ELR (cell line): ENCODE data around the gene MRGPRD.
"Not testable (repeated sequence)": the region's sequence is repeated elsewhere in the genome, so short reads cannot be mapped to it uniquely, and the experiment has no call there.

Experiments
- DNase-seq: peaks from one replicate; pipeline ENCODE4 v3.0.0-alpha.2; 2015; ENCODE audit warnings: low read depth

Gene MRGPRD

GRCh38 chr11:68993546-68993945 lies 12.8 kb upstream of the MRGPRD start:
- DNase-seq: no peak

- no peak for DNase-seq
These were observed 12.0 kb upstream of the MRGPRD start for GRCh38 chr11:68992743-68993255.

- no peak for DNase-seq
These were observed 10.4 kb upstream of the MRGPRD start for GRCh38 chr11:68990995-68991780.

DNA sequence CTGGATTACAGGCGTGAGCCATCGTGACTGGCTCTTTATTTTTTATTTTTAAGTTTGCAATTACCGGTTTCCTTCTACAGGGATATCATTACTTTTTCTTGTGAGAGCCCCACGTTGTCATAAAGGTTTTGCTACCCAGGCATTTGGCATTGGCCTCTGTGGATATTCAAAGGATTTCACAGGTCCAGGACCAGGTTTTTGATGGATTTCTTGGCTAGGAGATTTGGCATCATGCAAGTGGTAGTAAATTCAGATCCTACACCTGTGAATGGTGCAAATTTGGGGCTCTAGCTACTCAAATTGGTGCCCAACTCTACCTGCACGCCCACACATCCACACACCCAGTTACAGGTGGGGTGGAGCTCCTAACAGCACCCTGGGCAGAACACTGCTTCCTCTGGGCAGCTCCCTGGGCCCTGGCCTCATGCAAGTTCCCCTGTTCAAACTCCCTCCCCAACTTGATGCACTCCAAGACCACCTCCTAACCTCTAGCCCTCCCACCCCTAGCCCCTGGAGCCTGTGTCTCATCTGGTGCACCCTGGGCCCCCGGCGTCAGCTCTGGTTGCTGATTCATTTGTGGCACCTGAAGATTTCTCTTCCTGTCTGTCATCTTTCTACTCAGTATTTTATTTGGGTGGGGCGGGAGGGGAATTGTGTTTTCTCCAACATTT lies 9.3 kb upstream of the MRGPRD start:
- no peak for DNase-seq

GRCh38 chr11:68988491-68988890 lies 7.7 kb upstream of the MRGPRD start:
- DNase-seq: no peak

GRCh38 chr11:68987211-68987610 lies 6.4 kb upstream of the MRGPRD start:
- no peak for DNase-seq

- no peak for DNase-seq
These were observed 3.0 kb upstream of the MRGPRD start for GRCh38 chr11:68983801-68984200.

GRCh38 chr11:68982134-68982533 lies 1.3 kb upstream of the MRGPRD start:
- DNase-seq: no peak

DNA sequence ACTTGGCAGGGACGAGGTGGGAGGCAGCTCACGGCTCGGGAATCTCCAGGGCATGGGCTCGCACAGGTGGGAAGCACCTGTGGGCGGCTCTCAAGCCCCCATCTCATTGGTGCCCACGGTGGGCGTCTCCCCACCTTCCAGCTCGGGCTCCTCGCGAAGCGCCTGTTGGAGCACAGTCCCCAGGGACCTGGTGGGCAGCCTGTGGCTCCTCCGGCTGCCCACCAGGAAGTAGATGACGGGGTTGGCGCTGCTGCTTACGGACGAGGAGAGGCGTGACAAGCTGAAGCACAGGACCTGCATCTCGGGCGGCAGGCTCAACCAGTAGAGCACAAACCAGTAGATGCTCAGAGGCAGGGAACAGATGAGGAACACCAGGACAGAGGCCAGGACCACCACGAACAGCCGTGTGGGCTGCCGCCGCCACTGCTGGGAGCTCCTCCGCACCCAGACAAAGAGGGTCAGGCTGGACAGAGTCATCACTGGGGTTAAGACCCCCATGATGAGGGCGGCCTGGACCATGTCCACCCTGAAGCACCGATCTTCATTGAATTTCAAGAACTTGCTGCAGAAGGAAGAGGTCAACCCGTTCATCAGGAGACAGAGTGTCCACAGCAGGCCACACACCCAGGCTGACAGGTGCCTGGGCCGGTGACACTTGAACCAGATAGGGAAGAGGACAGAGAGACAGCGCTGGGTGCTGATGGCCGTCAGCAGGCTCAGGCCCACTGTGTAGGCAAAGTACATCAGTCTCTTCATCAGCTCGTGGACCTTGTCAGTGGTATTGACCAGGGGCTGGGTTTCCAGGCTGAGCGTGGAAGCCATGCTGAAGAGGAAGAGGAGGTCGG lies 633 bp downstream of the MRGPRD start:
- no peak for DNase-seq

DNA sequence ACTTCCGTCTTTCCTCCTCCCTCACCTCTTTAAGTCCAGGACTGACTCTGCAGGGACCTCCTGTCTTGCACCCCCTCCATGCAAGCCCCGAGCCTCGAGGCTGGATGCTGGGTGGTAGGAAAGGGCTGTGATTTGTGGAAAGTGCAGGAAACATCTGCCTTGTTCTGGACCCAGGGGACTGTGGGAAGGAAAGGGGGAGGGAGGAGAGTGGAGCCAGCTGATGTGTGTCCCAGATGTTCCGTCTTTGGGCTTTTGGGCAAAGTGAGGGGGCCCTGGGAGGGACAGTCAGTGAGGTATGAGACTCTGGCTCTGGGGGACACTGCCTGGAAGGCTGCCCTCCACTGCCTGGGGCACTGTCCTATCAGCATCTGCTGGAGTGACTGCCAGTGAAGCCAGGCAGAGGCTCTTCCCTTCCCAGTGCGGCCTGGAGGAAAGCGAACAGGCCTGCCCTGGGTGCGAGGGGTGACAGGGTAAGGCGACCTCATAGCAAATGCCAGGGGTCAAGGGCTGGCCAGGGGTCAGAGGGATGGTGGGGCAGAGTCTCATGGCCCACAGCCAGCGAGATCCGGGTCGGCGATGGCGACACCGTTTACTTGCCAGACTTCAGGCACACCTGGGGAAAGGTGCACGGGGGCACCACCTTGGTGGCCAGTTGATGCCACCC lies 1.7 kb downstream of the MRGPRD start:
- no peak for DNase-seq

DNA sequence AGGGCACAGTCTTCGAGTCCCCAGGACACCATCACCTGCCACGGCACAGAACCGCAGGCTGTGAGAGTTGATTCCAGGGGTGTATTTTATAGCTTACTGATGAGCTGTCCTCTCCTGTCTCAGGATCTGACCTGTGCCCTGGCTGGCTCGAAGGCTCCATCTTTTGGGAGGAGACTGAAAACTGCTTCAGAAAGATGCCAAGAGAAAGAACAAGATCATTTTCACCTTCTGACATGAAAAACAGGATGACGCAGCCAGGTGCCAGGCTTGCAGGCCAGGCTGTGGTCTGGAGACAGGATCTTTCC lies 2.2 kb downstream of the MRGPRD start:
- no peak for DNase-seq

- DNase-seq: no peak
These were observed 2.8 kb downstream of the MRGPRD start for GRCh38 chr11:68977781-68978625.

GRCh38 chr11:68976563-68976962 lies 4.2 kb downstream of the MRGPRD start:
- no peak for DNase-seq

DNA sequence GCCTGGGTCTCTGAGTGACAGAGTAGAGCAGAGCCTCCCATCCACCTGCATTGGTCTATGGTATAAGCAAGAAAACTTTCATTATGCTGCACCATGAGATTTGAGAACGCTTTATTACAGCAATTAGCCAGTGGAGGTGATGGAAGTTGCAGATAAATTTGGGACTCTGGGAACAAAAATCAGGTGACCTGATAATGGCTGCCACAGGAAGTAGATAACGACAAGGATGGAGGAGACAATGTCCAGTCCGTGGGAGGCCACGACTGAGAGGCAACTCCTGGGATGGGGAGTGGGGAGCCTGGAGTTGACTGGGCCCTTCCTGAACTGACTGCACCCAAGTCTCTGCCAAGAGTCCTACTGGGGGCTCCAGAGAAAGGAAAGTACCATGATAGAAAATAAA lies 4.7 kb downstream of the MRGPRD start:
- DNase-seq: no peak

- DNase-seq: peak; percentile 60
These were observed 6.2 kb downstream of the MRGPRD start for GRCh38 chr11:68974421-68975194.

GRCh38 chr11:68973706-68974105 lies 7.1 kb downstream of the MRGPRD start:
- not testable (repeated sequence) for DNase-seq

DNA sequence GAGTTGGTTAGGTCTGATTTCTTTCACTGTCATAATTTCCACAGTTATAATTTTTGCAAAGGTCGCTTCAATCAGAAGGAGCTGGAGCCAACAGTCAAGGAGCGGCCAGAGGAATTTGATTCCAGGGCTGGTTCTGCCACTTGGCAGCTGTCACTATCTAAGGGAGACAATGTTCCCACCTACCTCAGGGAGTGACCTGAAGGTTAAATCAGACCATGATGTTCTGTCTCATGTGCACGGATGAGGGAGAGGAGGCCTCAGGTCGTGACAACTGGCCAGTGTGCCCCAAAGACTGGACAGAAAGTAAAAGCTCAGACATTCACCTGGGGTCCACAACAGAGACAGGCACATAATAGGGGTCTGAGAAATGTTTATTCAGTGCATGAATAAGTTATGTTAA lies 7.6 kb downstream of the MRGPRD start:
- no peak for DNase-seq

- DNase-seq: no peak
These were observed 9.7 kb downstream of the MRGPRD start for GRCh38 chr11:68970921-68971636.

GRCh38 chr11:68969386-68969785 lies 11.4 kb downstream of the MRGPRD start:
- no peak for DNase-seq
